ENCODE data around the gene PUSL1. TPM values are rescaled to one million over a fixed set of nuclear protein-coding genes. Genes with fewer than 3 reads are reported as not detected.

Gene PUSL1
- polyA plus RNA-seq, 1 donor (not counting 4 experiments of a cell fraction or from before 2014, with no cell fraction given) = 11.4 TPM

- Histone ChIP-seq H3K4me1 (ENCODE audit: control insufficient read depth, extremely low read depth, insufficient read depth, low read length) (peaks cover 42% of the 10 kb centered on the region), H2AFZ (ENCODE audit: control insufficient read depth, low read length) (no peak overlapping the region), H3K27me3 (ENCODE audit: control insufficient read depth, extremely low read depth, insufficient read depth, low read length) (peaks cover 11% of the 10 kb centered on the region), H3K79me2 (ENCODE audit: control insufficient read depth, insufficient read depth, low read length) (peaks cover 27% of the 10 kb centered on the region), H3K36me3 (ENCODE audit: control insufficient read depth in 2 of 2, extremely low read depth in 1 of 2, insufficient read depth in 2 of 2, low read length in 2 of 2) (peaks cover 2 to 11% of the 10 kb centered on the region in 2 experiments), H4K20me1 (ENCODE audit: control insufficient read depth, extremely low read depth, insufficient read depth, low read length) (peaks cover 21% of the 10 kb centered on the region), H3K9me1 (ENCODE audit: control insufficient read depth, extremely low read depth, insufficient read depth, low read length) (no peaks in the 10 kb centered on the region), H3K4me2 (ENCODE audit: control insufficient read depth, extremely low read depth, insufficient read depth, low read depth, low read length) (no peak overlapping the region), H3K27ac (ENCODE audit: control insufficient read depth, insufficient read depth, low read length) (no peak overlapping the region), H3K9me3 (ENCODE audit: control insufficient read depth, low read depth, low read length) (peaks cover 4% of the 10 kb centered on the region), H3K4me3 (ENCODE audit: control insufficient read depth in 2 of 3, extremely low read depth in 1 of 3, insufficient read depth in 2 of 3, low read depth in 1 of 3, low read length in 3 of 3) (no peak overlapping the region), H3K9ac (ENCODE audit: control insufficient read depth, extremely low read depth, insufficient read depth, low read length) (no peak overlapping the region)
- TF ChIP-seq, protein P1, sequence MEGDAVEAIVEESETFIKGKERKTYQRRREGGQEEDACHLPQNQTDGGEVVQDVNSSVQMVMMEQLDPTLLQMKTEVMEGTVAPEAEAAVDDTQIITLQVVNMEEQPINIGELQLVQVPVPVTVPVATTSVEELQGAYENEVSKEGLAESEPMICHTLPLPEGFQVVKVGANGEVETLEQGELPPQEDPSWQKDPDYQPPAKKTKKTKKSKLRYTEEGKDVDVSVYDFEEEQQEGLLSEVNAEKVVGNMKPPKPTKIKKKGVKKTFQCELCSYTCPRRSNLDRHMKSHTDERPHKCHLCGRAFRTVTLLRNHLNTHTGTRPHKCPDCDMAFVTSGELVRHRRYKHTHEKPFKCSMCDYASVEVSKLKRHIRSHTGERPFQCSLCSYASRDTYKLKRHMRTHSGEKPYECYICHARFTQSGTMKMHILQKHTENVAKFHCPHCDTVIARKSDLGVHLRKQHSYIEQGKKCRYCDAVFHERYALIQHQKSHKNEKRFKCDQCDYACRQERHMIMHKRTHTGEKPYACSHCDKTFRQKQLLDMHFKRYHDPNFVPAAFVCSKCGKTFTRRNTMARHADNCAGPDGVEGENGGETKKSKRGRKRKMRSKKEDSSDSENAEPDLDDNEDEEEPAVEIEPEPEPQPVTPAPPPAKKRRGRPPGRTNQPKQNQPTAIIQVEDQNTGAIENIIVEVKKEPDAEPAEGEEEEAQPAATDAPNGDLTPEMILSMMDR (optimal IDR thresholded peaks at IDR 0.05 in 1 of 3, IDR thresholded peaks at IDR 0.05 in 1 of 3, conservative IDR thresholded peaks at IDR 0.05 in 1 of 3; ENCODE audit: extremely low read depth in 1 of 3, insufficient read depth in 2 of 3, low read length in 3 of 3) = no peak
- TF ChIP-seq EZH2 (IDR thresholded peaks at IDR 0.05; ENCODE audit: low read length) = no peak
- DNase-seq (ENCODE audit: low read depth, low spot score) (no peak), FAIRE-seq (no peak)
- dilution Hi-C loops (cut with MboI; ENCODE audit: extremely low pct_ligation_motif_present, low sequenced_read_pairs) = no loop called here
Measured at GRCh38 chr1:1329304-1330210, 21.2 kb downstream of the PUSL1 start.

GRCh38 chr1:1330366-1331067, 22.1 kb downstream of the PUSL1 start:
- Histone ChIP-seq H3K27me3 (ENCODE audit: control insufficient read depth, extremely low read depth, insufficient read depth, low read length) (peaks cover 11% of the 10 kb centered on the region), H4K20me1 (ENCODE audit: control insufficient read depth, extremely low read depth, insufficient read depth, low read length) (peaks cover 25% of the 10 kb centered on the region), H3K79me2 (ENCODE audit: control insufficient read depth, insufficient read depth, low read length) (peaks cover 20% of the 10 kb centered on the region), H3K27ac (ENCODE audit: control insufficient read depth, insufficient read depth, low read length) (no peak overlapping the region), H3K4me2 (ENCODE audit: control insufficient read depth, extremely low read depth, insufficient read depth, low read depth, low read length) (no peak overlapping the region), H3K4me1 (ENCODE audit: control insufficient read depth, extremely low read depth, insufficient read depth, low read length) (peaks cover 38% of the 10 kb centered on the region), H3K9me3 (ENCODE audit: control insufficient read depth, low read depth, low read length) (peaks cover 4% of the 10 kb centered on the region), H3K4me3 (ENCODE audit: control insufficient read depth in 2 of 3, extremely low read depth in 1 of 3, insufficient read depth in 2 of 3, low read depth in 1 of 3, low read length in 3 of 3) (no peak overlapping the region), H3K9ac (ENCODE audit: control insufficient read depth, extremely low read depth, insufficient read depth, low read length) (no peak overlapping the region), H3K36me3 (ENCODE audit: control insufficient read depth in 2 of 2, extremely low read depth in 1 of 2, insufficient read depth in 2 of 2, low read length in 2 of 2) (peaks cover 8 to 11% of the 10 kb centered on the region in 2 experiments), H2AFZ (ENCODE audit: control insufficient read depth, low read length) (no peak overlapping the region), H3K9me1 (ENCODE audit: control insufficient read depth, extremely low read depth, insufficient read depth, low read length) (no peaks in the 10 kb centered on the region)
- no peak for TF ChIP-seq EZH2 (IDR thresholded peaks at IDR 0.05; ENCODE audit: low read length)
- TF ChIP-seq, protein P1 (optimal IDR thresholded peaks at IDR 0.05 in 1 of 3, IDR thresholded peaks at IDR 0.05 in 1 of 3, conservative IDR thresholded peaks at IDR 0.05 in 1 of 3; ENCODE audit: extremely low read depth in 1 of 3, insufficient read depth in 2 of 3, low read length in 3 of 3) = no peak
- dilution Hi-C loops (cut with MboI; ENCODE audit: extremely low pct_ligation_motif_present, low sequenced_read_pairs) = no loop called here
- DNase-seq (ENCODE audit: low read depth, low spot score) (no peak), FAIRE-seq (no peak)

All from keratinocyte (primary cell).